Fibroblast of lung (primary cell): Measurements from ENCODE around the gene CNTNAP4.

Source experiments
- EZH2 ChIP-seq: IDR thresholded peaks from 2 replicates; pipeline ENCODE4 v1.5.1; 2012; ENCODE audit warnings: low read length, control low read depth, mild to moderate bottlenecking; ENCODE audit errors: missing control alignments
- TF ChIP-seq, protein P1 (sequence below), 2 donors: IDR thresholded peaks in 1 of 2; conservative IDR thresholded peaks in 1 of 2; 1 replicate in 1 of 2; 2 replicates in 1 of 2; pipeline ENCODE4 v1.5.1; 2011 to 2012; ENCODE audit warnings: low read length in 2 of 2, control low read depth in 1 of 2, inconsistent platforms in 1 of 2, low read depth in 1 of 2, mild to moderate bottlenecking in 1 of 2

DNA sequence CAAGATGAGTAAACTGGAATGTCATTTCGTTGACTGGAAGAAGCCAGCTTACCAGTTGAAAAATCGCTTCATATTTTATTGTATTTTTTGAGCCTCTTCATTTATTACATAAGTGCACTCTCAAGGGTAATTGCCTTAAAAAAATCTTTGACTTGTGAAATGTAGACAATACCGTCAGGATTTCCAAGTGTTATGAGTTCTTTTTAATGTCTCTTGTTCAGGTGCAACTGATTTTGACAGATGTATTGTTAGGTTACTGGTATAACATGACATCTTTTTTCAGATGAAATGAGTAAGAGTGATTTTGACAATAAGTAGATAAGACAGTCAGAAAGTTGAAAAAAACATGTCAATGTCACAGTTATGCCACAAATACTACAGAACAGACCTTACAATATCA lies 169.1 kb downstream of the CNTNAP4 start:
- TF ChIP-seq, protein P1, sequence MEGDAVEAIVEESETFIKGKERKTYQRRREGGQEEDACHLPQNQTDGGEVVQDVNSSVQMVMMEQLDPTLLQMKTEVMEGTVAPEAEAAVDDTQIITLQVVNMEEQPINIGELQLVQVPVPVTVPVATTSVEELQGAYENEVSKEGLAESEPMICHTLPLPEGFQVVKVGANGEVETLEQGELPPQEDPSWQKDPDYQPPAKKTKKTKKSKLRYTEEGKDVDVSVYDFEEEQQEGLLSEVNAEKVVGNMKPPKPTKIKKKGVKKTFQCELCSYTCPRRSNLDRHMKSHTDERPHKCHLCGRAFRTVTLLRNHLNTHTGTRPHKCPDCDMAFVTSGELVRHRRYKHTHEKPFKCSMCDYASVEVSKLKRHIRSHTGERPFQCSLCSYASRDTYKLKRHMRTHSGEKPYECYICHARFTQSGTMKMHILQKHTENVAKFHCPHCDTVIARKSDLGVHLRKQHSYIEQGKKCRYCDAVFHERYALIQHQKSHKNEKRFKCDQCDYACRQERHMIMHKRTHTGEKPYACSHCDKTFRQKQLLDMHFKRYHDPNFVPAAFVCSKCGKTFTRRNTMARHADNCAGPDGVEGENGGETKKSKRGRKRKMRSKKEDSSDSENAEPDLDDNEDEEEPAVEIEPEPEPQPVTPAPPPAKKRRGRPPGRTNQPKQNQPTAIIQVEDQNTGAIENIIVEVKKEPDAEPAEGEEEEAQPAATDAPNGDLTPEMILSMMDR (conservative IDR thresholded peaks at IDR 0.05 in 1 of 2, IDR thresholded peaks at IDR 0.05 in 1 of 2; ENCODE audit: low read depth in 1 of 2, low read length in 2 of 2), result no peak
- TF ChIP-seq EZH2, result no peak
